HCT116 (cell line): ENCODE data around the gene TEAD3.

Experiments
- CEBPB ChIP-seq: IDR thresholded peaks from 2 replicates; pipeline ENCODE4 v1.6.1; 2012; ENCODE audit warnings: low read depth
- ELF1 ChIP-seq: IDR thresholded peaks from 2 replicates; pipeline ENCODE4 v1.6.1; 2012; ENCODE audit warnings: low read depth, borderline replicate concordance
- EZH2 ChIP-seq: fragments of 200-600 bp; sonication (generic); IDR thresholded peaks from 2 replicates; pipeline ENCODE4 v1.6.1; 2017; ENCODE audit warnings: antibody characterized with exemption, mixed run types
- EZH2phosphoT487 ChIP-seq: fragments of 200-600 bp; IDR thresholded peaks from 2 replicates; pipeline ENCODE4 v1.6.1; 2018; ENCODE audit warnings: antibody characterized with exemption, borderline replicate concordance
- JUND ChIP-seq: IDR thresholded peaks from 2 replicates; pipeline ENCODE4 v1.6.1; 2012
- POLR2A ChIP-seq: IDR thresholded peaks from 2 replicates; pipeline ENCODE4 v1.7.0; 2011; ENCODE audit warnings: borderline replicate concordance; ENCODE audit not compliant: insufficient read depth, insufficient read length; ENCODE audit errors: extremely low read depth
- POLR2AphosphoS5 ChIP-seq: IDR thresholded peaks from 2 replicates; pipeline ENCODE4 v1.6.1; 2011; ENCODE audit warnings: mild to moderate bottlenecking, low read depth, low read length, moderate library complexity
- RAD21 ChIP-seq: IDR thresholded peaks from 2 replicates; pipeline ENCODE4 v1.6.1; 2012; ENCODE audit warnings: low read depth, mild to moderate bottlenecking
- TF ChIP-seq, protein P1 (sequence below), 3 experiments: fragments of 200-600 bp in 1 of 3; sonication (generic) in 1 of 3; IDR thresholded peaks in 2 of 3; conservative IDR thresholded peaks in 1 of 3; 2 replicates each; pipeline ENCODE4 v1.5.1; 2012 to 2017; ENCODE audit warnings: low read depth in 2 of 3, low read length in 2 of 3, antibody characterized with exemption in 1 of 3, borderline replicate concordance in 1 of 3, control low read depth in 1 of 3, mild to moderate bottlenecking in 1 of 3, mixed read lengths in 1 of 3, mixed run types in 1 of 3, moderate library complexity in 1 of 3; ENCODE audit not compliant: insufficient read depth in 1 of 3
- TF ChIP-seq, protein P2 (sequence below): IDR thresholded peaks from 2 replicates; pipeline ENCODE4 v1.6.1; 2012

DNA sequence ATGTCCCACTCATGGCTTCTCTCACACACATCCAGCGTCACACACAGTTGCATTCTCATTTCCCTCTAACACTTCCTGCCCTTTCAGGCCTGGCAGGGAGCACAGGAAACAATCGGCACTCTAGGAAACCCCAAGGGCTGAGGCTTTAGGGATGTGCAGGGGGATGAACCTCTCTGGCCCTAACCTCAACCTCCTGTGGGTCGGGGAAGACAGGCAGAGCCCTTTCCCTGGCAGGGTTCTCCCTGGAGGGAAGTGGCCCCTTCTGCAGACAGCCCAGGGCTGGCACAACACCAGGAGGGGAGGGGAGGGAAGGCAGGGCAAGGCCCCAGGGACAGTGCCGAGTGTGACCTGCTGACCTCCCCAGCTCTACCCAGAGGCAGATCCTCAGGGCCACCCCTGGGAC, 2.7 kb downstream of the TEAD3 start:
- TF ChIP-seq CEBPB: no peak
- TF ChIP-seq POLR2A: no peak
- no peak for TF ChIP-seq EZH2phosphoT487
- TF ChIP-seq ELF1: no peak
- TF ChIP-seq, protein P1, sequence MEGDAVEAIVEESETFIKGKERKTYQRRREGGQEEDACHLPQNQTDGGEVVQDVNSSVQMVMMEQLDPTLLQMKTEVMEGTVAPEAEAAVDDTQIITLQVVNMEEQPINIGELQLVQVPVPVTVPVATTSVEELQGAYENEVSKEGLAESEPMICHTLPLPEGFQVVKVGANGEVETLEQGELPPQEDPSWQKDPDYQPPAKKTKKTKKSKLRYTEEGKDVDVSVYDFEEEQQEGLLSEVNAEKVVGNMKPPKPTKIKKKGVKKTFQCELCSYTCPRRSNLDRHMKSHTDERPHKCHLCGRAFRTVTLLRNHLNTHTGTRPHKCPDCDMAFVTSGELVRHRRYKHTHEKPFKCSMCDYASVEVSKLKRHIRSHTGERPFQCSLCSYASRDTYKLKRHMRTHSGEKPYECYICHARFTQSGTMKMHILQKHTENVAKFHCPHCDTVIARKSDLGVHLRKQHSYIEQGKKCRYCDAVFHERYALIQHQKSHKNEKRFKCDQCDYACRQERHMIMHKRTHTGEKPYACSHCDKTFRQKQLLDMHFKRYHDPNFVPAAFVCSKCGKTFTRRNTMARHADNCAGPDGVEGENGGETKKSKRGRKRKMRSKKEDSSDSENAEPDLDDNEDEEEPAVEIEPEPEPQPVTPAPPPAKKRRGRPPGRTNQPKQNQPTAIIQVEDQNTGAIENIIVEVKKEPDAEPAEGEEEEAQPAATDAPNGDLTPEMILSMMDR (IDR thresholded peaks at IDR 0.05 in 2 of 3, conservative IDR thresholded peaks at IDR 0.05 in 1 of 3; ENCODE audit: borderline replicate concordance in 1 of 3, insufficient read depth in 1 of 3, low read depth in 2 of 3, low read length in 2 of 3): no peak
- no peak for TF ChIP-seq POLR2AphosphoS5
- TF ChIP-seq EZH2: no peak
- no peak for TF ChIP-seq RAD21
- TF ChIP-seq, protein P2, sequence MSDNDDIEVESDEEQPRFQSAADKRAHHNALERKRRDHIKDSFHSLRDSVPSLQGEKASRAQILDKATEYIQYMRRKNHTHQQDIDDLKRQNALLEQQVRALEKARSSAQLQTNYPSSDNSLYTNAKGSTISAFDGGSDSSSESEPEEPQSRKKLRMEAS: no peak
- no peak for TF ChIP-seq JUND
